Embryonic facial prominence (tissue), 1 donor: ENCODE measurements around the gene SMG1.
"Not testable (repeated sequence)": the region's sequence is repeated elsewhere in the genome, so short reads cannot be mapped to it uniquely, and the experiment has no call there.

Experiments
- DNase-seq: peaks from one replicate; pipeline ENCODE4 v3.0.0-alpha.2; 2016; ENCODE audit errors: extremely low spot score

Gene SMG1

GRCh38 chr16:18800293-18800692 lies 125.9 kb downstream of the SMG1 start:
- DNase-seq, result no peak

GRCh38 chr16:18799500-18799899 lies 126.7 kb downstream of the SMG1 start:
- no peak for DNase-seq

DNA sequence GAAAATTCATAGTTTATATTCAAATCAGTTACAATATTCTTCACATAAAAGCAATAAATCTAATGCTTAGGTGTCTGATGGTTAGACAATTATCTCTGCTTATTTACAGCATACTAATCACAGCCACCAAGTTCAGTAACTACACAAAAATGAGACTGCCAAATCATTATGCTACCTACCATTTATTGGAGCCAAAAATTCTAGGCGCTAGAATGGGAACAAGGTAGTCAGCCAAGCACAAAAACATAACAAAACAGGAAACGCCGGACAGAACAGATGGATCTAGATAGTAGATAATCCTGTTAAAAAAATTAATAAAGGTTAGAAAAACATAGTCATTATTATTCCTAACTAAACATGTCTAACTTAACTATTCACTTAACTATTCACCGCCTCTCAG lies 128.5 kb downstream of the SMG1 start:
- no peak for DNase-seq

DNA sequence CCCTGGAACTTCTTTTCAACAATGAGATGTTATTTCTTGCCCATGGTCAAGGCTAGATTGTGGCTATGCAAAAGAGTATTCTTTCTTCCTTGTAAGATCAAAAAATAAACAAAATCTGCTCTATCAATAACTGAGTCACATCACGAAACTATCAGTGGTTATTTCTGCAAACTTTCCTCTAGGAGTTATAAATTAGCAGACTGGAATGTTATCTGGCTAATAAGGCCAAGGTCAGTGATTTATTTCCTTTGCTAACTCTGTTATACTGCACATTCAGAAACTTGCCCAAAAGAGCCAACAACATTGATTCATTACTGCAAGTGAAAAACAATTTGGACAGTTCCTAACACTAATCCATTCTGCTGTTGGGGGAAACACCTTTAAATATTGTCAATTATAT lies 129.8 kb downstream of the SMG1 start:
- DNase-seq, result no peak

DNA sequence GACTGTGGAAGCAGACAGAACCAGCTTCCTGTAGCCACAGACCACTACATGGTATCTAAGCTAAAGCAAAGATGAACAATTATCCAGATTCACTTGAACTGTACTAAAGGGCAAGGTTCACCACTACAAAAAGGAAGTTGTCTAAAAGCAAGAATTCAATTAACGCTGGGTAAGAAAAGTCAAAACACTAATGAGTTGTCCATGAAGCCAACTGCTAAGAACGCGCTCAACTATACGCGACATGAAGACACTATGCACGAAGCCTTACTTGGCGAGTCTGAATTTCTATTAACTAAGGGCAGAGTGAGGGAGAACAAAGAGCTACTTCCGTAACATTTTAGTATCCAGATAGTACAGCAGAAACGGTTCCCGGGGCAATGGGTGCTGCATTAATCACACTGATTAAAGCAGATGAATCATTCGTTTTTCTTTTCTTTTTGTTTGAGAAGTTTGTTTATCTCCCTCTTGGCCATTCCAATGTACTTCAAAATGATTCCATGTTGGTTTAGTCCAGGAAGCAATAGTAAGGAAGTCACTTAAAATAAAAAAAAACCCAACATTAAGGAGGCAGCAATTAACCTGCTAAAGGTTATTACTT lies 133.3 kb downstream of the SMG1 start:
- no peak for DNase-seq

DNA sequence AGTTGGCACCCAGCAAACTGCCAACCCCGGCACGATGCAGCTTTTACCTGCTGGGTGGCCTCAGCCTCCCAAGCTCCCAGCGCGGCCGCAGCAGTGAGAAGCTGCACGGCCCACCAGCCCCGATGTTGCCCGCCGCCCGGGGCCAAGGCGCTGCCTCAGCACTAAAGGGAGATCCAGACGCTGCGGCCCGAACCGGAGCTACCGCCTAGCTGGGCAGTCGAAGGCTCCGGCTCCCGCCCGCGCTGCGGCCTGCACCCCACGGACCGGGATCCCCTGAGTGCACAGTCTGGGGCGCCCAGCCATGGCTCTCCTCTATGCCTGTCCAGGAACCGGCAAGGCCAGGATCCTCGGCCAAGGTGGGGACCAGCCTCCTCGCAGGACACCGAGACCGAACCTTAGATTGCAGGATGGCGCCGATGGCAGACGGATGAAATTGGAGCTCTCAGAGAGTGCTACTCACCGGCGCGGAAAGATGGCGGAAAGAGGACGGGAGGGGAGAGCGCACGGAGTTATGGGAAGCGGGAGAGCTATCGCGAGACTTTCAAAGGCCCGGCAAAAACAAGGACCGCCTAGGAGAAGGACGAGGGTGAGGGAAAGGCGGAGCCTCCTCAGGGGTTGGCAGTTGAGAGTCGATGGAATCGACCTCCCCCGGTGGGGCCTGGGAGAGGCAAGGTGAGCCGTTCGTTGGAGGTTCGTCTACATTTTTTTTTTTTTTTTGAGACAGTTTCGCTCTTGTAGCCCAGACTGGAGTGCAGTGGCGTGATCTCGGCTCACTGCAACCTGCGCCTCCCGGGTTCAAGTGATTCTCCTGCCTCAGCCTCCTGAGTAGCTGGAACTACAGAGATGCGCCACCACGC lies 136.1 kb downstream of the SMG1 start, which contains the start of gene RPS15A:
TSS of gene RPS15A (minus strand) at position 485 of the 857 bp plus-strand sequence. CDS start 1,221 bp downstream, outside the sequence.
- DNase-seq, result peak; percentile 94

GRCh38 chr16:18789515-18789849 lies 136.7 kb downstream of the SMG1 start:
- no peak for DNase-seq

- DNase-seq, result no peak
Observed at GRCh38 chr16:18788828-18789514, 137.2 kb downstream of the SMG1 start.

DNA sequence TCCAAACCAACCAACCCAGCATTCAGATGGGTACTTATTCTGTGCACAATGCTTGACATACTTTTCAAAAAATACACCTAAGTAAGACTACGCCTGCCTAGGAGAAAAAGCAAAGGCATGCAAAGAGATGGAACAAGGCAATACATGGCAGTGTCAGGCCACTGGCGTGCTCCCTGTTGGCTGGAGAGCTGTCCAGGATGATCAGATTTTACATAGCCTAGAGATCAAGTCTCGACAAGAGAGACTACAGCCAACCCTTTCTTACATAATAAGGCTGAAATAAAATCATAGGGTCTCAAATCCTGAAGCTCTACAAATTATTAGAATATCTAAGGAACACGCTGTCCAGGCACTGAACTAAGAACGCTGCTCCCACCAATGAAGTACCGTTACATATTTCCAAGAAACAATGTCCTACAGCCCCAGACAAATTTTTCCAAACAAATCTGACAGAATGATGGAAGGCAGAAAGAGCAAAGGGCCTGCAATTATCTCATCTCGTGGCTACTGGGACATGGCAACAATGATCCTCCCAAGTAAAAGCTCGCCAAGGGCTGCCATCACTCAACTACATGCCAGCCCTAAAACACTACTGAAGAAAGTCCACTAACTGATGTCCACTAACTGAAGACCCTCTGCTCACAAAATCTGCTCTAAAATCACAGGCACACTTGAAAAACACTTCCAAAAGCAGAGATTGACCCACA lies 141.1 kb downstream of the SMG1 start:
- DNase-seq, result no peak

DNA sequence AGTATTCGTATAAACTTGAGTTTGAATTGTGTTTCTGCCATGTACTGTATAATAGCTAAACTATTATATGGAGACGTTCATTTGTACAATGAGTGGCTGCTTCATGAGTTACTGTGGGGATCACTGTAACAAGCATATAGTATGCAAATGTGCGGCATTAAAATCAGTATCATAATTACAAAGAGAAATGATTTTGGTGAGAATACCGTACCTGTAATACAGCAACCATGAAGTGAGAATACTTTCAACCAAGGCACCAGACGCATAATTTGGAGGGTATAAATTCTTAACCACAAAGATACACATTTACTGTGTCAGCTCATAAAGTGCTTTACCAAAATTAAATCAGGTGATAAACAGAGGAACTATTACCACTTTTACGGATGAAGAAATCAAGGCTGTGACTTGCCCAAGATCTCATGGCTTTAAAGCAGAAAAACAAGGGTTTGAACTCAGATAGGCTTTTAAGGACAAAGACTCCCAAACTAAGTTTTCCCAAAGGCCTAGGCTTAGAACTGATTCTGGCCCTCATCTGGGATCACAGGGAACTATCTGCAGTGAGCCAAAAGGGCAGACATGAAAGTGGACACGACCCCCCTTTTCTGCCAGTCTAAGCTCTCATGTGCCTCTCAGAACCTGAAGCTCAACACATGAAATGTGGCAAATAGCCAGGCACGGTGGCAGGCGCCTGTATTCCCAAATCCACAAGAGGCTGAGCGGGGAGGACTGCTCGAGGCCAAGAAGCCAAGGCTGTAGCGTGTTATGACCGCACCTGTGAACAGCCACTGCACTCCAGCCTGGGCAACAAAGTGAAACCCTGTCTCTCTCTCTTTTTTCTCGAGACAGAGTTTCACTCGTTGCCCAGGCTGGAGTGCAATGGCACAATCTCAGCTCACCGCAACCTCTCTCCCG lies 142.5 kb downstream of the SMG1 start:
- no peak for DNase-seq

- no peak for DNase-seq
Observed at GRCh38 chr16:18782697-18783429, 143.3 kb downstream of the SMG1 start.

DNA sequence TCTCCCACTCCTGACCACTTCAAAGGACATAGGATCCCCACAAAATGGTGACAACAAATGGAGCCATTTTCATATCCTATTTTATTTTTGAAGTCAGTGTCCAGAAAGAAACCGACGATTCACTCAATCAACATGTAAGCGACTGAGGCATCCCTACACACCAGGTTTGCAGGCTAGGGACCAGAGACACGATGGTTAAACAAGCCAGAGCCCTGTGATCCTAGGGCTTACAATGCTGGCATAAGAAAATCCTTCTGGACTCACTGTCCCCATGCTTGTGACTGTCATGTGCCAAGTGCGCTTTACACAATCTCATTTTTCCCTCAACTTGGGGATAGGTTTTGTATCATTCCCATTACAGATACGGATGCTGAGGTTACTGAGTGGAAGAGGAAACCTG lies 145.0 kb downstream of the SMG1 start:
- not testable (repeated sequence) for DNase-seq

DNA sequence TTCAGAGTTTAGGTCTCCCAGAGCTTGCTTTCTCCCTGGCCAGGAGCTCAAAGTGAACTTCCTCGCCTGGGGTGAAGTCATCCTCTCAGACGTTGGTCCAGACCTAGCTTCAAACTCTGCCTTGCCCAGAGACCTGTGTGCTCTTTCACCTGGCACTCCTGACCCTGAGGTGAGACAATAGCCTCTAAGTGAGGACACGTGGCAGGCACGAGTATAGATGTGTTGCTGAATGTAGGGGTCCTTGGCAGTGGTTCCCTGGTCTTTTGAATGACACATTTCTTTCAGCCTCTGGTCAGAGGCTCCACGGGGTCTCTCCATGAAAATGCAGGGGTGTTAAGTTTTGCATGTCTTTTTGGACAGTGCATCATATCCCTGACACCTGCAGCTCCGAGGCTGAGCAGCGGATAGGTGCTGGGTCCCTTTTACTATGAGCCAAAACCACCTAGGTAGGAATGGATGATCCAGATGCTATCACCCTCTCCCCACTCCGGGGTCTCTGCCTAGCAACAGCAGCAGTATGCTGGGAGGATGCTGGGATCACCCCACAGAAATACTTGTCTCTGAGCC lies 145.7 kb downstream of the SMG1 start:
- not testable (repeated sequence) for DNase-seq

DNA sequence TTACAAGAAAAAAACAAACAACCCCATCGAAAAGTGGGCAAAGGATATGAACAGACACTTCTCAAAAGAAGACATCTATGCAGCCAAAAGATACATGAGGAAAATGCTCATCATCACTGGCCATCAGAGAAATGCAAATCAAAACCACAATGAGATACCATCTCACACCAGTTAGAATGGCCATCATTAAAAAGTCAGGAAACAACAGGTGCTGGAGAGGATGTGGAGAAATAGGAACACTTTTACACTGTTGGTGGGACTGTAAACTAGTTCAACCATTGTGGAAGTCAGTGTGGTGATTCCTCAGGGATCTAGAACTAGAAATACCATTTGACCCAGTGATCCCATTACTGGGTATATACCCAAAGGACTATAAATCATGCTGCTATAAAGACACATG lies 148.5 kb downstream of the SMG1 start:
- not testable (repeated sequence) for DNase-seq

GRCh38 chr16:18776334-18776733 lies 149.9 kb downstream of the SMG1 start:
- not testable (repeated sequence) for DNase-seq

DNA sequence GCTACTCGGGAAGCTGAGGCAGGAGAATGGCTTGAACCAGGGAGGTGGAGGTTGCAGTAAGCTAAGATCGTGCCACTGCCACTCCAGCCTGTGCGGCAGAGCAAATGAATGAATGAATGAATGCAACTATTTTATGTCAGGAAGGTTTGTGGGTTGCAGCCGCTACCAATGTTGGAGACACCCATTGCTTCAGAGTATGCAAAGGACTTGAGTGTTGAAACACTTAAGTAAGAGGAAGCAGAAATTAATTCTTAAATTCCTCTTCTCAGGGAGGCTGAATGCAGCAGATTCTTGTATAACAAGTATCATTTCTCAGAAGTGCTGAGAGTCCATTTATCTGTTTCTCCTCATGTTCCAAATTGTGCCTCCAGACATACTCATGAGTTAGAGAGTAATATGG lies 151.6 kb downstream of the SMG1 start:
- not testable (repeated sequence) for DNase-seq

DNA sequence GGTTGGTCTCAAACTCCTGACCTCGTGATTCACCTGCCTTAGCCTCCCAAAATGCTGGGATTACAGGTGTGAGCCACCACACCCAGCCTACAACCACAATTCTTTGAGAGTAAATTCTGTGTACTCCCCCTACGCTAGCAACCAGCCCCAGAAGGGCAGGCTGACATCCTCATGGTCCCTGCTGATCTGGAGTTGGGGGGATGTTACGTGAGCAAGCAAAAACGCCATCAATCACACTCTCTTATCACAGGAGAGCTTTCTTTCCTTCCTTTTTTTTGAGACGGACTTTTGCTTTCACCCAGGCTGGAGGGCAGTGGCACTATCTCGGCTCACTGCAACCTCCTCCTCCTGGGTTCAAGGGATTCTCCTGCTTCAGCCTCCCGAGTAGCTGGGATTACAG lies 154.0 kb downstream of the SMG1 start:
- not testable (repeated sequence) for DNase-seq

GRCh38 chr16:18770336-18770962 lies 155.8 kb downstream of the SMG1 start:
- DNase-seq, result not testable (repeated sequence)

- not testable (repeated sequence) for DNase-seq
Observed at GRCh38 chr16:18767217-18767616, 159.0 kb downstream of the SMG1 start.
